Measurements from ENCODE around the gene CCNO. TPM values are rescaled to one million over a fixed set of nuclear protein-coding genes. Genes with fewer than 3 reads are reported as not detected.

The CCNO gene
- total RNA-seq, 1 donor from 2014 or later: 1.8 TPM

- H3K4me3 ChIP-seq (ENCODE audit: low read depth, low read length): no peak overlapping the region
- DNase-seq (ENCODE audit: low read depth): no peak
- TF ChIP-seq, protein P1, sequence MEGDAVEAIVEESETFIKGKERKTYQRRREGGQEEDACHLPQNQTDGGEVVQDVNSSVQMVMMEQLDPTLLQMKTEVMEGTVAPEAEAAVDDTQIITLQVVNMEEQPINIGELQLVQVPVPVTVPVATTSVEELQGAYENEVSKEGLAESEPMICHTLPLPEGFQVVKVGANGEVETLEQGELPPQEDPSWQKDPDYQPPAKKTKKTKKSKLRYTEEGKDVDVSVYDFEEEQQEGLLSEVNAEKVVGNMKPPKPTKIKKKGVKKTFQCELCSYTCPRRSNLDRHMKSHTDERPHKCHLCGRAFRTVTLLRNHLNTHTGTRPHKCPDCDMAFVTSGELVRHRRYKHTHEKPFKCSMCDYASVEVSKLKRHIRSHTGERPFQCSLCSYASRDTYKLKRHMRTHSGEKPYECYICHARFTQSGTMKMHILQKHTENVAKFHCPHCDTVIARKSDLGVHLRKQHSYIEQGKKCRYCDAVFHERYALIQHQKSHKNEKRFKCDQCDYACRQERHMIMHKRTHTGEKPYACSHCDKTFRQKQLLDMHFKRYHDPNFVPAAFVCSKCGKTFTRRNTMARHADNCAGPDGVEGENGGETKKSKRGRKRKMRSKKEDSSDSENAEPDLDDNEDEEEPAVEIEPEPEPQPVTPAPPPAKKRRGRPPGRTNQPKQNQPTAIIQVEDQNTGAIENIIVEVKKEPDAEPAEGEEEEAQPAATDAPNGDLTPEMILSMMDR (conservative IDR thresholded peaks at IDR 0.05; ENCODE audit: low read depth, low read length): no peak
Measured at GRCh38 chr5:55230086-55230629, 3.2 kb downstream of the CCNO start.

- peak overlapping the region; percentile 67 for H3K4me3 ChIP-seq (ENCODE audit: low read depth, low read length)
- TF ChIP-seq, protein P1 (conservative IDR thresholded peaks at IDR 0.05; ENCODE audit: low read depth, low read length): no peak
- no peak for DNase-seq (ENCODE audit: low read depth)
Measured at GRCh38 chr5:55227664-55228430, 5.6 kb downstream of the CCNO start.

GRCh38 chr5:55226934-55227663, 6.3 kb downstream of the CCNO start, which contains the start of gene MCIDAS:
Gene MCIDAS (minus strand): TSS chr5:55227315. CDS start chr5:55227138, 177 bp downstream.
- TF ChIP-seq, protein P1 (conservative IDR thresholded peaks at IDR 0.05; ENCODE audit: low read depth, low read length): no peak
- peak within 1 kb of the TSS; percentile 67 for H3K4me3 ChIP-seq (ENCODE audit: low read depth, low read length)
- no peak for DNase-seq (ENCODE audit: low read depth)

- DNase-seq (ENCODE audit: low read depth): no peak
- TF ChIP-seq, protein P1 (conservative IDR thresholded peaks at IDR 0.05; ENCODE audit: low read depth, low read length): peak; percentile 79
- peak overlapping the region; percentile 67 for H3K4me3 ChIP-seq (ENCODE audit: low read depth, low read length)
Measured at GRCh38 chr5:55226027-55226933, 7.1 kb downstream of the CCNO start.

DNA sequence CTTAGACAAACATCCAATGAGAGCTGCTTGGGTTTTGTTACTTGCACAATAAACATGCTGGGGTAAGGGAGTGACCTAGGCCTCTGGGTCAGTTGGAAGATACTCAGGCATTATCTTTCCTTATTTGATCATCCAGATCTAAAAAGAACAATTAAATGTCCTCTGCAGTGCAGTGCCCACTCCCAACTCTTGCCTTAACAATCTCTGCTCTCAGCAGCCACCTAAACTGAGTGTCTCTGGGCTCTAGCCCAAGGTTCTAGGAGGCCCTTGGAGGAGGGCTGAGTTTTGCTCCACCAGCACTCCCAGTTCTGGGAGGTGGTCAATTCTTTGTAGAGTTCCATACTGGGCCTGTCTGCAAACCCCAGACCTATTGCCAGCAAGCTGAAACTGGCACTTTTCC, 8.1 kb downstream of the CCNO start:
- TF ChIP-seq, protein P1 (conservative IDR thresholded peaks at IDR 0.05; ENCODE audit: low read depth, low read length): no peak

GRCh38 chr5:55223812-55224240, 9.6 kb downstream of the CCNO start:
- DNase-seq (ENCODE audit: low read depth): no peak
- H3K4me3 ChIP-seq (ENCODE audit: low read depth, low read length): no peak overlapping the region
- TF ChIP-seq, protein P1 (conservative IDR thresholded peaks at IDR 0.05; ENCODE audit: low read depth, low read length): no peak

More for the DNA sequence above, 8.1 kb downstream of the CCNO start:
- DNase-seq (ENCODE audit: low read depth): no peak
- H3K4me3 ChIP-seq (ENCODE audit: low read depth, low read length): no peak overlapping the region
